Kidney glomerular epithelial cell (primary cell): Measurements from ENCODE around the gene G6PC3.

ENCODE experiments used
- DNase-seq: peaks from one replicate; lab custom pipeline; 2025; lab: John Stamatoyannopoulos, UW

Gene G6PC3

GRCh38 chr17:44059101-44059892, 11.2 kb upstream of the G6PC3 start:
- no peak for DNase-seq

DNA sequence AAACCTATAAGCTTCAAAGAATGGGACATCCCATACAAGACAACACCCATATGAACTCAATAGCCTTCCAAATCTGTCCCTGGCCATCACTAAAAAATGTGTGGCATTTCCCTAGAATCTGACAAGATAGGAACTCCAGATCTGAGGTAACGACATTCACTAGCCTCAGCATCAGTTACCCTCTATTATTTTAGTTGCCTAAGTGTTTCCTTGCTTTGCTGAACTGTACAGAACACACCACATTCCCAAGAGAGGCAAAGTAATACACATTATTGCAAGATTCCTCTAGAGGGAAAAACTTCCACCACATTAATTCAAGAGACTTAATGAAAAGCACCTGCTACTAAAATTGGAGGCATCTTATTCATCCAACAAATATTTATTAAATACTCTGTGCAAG, 9.1 kb upstream of the G6PC3 start:
- DNase-seq, result no peak

GRCh38 chr17:44062871-44063270, 7.7 kb upstream of the G6PC3 start:
- no peak for DNase-seq

GRCh38 chr17:44063704-44064639, 6.6 kb upstream of the G6PC3 start:
- DNase-seq, result no peak

GRCh38 chr17:44065668-44066203, 4.8 kb upstream of the G6PC3 start:
- DNase-seq, result no peak

- peak; percentile 57 for DNase-seq
Observed at GRCh38 chr17:44066204-44066930, 4.2 kb upstream of the G6PC3 start, which contains the start of gene LSM12. LSM12 (minus strand) TSS chr17:44066671; CDS start chr17:44066587, 84 bp downstream.

- no peak for DNase-seq
Observed at GRCh38 chr17:44067545-44067940, 3.0 kb upstream of the G6PC3 start.

DNA sequence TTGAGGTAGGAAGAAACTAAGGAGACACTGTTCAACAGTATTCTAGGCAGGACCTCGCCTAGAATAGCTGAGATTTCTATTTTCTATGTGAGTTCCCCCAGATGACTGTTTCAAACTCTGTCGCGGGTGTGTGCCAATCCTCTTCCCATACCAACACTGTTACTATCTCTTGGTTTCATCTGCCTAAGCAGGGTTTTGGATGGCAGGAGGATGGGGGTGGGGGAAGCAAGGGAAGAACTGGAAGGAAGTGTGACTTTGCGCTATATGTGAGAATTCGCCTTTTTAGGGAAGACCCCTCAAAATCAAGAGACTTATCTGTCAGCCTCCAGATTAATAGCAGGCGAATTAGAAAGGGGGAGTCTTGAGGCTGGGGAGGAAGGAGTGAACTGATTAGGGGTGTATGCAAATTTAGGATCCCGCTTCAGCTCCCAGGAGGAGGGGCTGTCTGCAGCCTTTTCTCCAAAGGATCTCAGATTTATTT, 521 bp upstream of the G6PC3 start:
- DNase-seq, result no peak

DNA sequence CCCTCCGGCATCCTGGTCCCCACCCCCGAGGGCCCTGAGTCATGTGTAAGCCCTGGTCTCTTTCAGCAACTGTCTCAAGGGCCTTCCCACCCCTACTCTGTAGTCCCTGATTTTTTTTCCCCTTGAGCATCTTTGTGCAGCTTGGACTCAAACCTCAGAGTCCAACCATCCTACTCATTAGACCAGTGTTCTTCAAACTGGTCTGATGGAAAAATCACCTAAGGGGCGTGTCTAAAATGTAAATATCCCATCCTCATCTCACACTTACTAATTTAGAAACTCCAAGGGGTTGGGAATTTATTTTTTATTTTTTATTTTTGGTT, 624 bp downstream of the G6PC3 start:
- DNase-seq, result no peak

- no peak for DNase-seq
Observed at GRCh38 chr17:44071772-44072171, 1.2 kb downstream of the G6PC3 start.

DNA sequence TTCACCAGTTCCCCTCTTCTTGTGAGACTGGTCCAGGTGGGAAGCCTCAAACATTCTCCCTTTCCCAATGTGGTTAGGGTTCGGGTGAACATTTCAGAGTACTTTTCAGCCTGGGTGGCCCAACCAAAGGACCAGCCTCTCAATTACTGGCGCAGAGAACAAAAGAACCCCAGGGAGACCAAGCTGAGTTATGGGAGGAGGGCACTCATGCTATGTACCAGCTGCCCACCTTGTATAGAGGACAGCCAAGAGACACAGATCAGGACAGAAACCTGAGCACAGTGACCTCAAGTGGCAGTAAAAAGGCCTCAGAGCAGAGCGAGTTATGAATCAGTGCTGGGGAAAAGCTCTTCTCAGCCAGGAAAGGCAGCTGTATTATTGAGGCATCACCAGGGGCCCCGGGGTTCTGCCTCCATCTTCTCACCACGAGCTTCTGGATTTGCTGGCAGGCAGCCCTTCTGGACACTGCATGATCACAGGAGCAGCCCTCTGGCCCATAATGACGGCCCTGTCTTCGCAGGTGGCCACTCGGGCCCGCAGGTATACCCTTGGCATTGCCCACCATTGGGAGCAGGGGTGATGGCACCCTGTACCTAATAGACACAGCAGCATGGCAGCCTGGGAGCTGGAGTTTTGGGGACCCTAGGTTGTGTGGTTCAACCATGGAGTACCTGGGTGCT, 3.8 kb downstream of the G6PC3 start:
- DNase-seq, result no peak

- no peak for DNase-seq
Observed at GRCh38 chr17:44074911-44075285, 4.4 kb downstream of the G6PC3 start.

DNA sequence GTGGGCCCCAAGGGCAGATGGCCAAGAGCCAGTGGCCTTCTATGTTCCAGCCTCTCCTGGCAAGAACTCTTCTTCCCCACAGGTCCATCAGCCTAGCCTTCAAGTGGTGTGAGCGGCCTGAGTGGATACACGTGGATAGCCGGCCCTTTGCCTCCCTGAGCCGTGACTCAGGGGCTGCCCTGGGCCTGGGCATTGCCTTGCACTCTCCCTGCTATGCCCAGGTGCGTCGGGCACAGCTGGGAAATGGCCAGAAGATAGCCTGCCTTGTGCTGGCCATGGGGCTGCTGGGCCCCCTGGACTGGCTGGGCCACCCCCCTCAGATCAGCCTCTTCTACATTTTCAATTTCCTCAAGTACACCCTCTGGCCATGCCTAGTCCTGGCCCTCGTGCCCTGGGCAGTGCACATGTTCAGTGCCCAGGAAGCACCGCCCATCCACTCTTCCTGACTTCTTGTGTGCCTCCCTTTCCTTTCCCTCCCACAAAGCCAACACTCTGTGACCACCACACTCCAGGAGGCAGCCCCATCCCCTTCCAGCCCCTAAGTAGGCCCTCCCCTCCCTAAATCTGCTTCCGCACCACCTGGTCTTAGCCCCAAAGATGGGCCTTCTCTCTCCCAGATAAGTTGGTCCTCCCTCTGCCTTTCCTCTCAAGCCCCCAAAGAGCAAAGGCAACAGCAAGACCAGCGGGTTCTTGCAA, 5.2 kb downstream of the G6PC3 start:
- DNase-seq, result no peak

DNA sequence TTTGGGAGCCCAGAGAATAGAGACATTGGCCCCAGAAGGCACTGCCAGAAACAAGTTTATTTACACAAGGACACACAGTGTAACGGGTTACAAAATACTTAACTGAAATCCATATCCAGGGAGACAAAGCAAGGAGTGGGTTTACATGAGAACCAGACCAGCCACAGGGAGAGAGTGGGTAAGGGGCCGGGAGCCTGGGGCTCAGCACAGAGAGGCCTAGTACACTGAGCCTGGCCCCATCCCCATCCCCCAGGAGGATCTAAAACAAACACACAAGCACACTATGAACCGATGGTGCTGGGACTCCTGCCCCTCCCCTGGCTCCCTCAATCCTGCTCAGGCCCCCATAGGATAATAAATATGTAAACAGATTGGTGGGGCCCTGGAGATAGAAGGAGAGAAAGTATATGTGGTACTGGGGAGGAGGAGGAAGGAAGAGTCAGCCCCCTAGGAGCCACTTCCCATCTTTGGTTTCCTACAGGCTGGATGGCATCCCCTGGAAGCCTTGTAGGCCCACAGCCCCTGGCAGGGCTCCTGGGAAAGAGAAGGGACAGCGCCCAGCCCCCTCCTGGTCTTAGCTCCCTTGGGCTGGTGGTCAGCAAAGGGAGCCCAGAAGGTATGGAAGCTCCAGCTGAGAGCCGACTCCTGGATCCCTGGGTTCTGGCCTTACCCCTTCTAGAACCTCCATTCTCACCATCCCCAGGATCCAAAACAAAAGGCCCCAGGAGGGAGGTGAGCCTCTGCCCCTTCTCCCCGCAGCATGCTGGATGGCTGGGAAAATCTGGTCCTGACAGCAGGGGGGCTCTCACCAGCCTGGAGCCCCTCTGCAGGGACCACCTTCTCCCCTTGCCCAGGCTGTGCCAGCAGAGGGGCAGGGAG, 6.4 kb downstream of the G6PC3 start:
- DNase-seq, result no peak

DNA sequence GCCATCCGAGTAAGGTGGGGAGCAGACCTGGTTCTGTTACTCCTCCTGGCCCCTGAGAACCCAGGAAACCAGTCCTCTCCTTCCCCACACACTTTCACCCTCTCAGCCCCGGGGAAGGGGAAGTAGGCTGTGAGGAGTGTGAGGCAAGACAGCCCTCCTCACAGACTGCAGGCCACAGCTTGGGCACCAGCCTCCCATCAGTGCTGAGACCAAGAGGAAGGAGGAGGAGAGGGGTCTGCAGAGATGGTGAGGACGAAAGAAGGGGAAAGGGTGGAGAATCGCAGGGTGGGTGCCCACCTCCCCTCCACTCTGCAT, 7.0 kb downstream of the G6PC3 start:
- no peak for DNase-seq

GRCh38 chr17:44078412-44078811, 7.9 kb downstream of the G6PC3 start:
- no peak for DNase-seq

DNA sequence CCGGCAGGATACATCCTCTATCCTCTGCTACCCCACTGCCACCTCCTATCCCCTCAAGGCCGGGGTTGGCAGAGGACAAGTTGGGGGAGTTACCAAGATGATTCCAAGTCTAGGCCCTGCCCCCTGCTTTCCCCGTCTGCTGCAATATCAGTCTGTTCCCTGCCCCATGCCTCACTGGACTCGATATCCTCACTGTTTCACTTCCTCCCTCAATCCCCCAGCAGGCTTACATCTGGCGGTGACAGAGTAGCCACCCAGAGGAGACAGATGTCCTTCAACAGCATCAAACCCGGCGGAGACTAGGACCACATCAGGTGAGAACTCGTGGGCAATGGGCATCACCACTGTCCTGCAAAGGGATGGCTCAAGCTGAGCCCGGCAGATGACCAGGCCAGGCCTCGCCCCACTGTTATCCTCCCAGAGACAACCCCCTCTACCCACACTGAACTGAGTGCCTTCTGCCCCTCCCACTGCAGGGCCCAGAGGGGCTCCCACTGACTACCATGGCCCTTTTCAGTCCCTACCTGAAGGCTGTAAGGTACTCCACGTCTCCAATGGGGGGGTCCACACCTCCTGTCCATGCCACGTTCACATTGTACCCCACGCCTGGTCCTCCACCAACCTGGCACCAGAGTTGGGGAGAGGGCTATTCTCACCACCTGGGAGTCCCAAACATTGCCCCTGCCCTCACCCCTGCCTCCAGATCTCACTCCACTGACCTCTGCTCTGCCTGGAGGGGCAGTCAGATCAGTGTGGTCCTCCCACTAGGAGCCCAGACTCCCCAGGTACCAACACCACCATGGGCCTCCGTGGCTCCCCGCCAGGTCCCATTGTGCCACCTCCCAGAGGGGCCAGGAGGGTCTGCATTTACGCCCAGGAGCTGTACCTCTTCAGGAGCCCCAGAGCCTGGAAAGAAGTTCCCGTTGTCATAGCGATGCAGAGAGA, 9.6 kb downstream of the G6PC3 start:
- no peak for DNase-seq

DNA sequence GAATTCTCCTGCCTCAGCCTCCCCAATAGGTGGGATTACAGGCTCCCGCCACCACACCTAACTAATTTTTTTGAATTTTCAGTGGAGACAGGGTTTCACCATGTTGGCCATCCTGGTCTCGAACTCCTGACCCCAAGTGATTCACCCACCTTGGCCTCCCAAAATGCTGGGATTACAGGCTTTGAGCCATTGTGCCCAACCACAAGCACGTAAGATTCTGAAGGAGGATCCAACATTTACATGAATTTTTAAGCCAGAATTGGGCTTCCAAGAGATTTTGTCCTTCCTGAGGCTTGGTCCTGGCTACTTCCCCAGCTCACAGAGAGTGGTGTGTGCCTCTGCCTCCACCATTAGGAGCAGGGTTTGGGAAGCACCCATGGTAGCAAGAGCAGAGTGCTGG, 11.1 kb downstream of the G6PC3 start:
- no peak for DNase-seq
